Measurements from ENCODE around the gene ELAVL3.

- no peak for TF ChIP-seq POLR2A (IDR thresholded peaks at IDR 0.05; ENCODE audit: low read depth, low read length)
- TF ChIP-seq CTCF (IDR thresholded peaks at IDR 0.05; ENCODE audit: extremely low read depth in 1 of 2, insufficient read depth in 1 of 2, low read depth in 1 of 2, low read length in 2 of 2) = no peak
- no peak for TF ChIP-seq JUN (IDR thresholded peaks at IDR 0.05; ENCODE audit: borderline replicate concordance, insufficient read depth, insufficient read length, low read depth)
- TF ChIP-seq MYC (IDR thresholded peaks at IDR 0.05; ENCODE audit: low read depth, low read length) = no peak
- TF ChIP-seq EZH2 (IDR thresholded peaks at IDR 0.05; ENCODE audit: borderline replicate concordance, low read depth, low read length, severe bottlenecking) = no peak
- TF ChIP-seq POLR2AphosphoS5 (IDR thresholded peaks at IDR 0.05; ENCODE audit: insufficient read depth, low read depth, low read length) = no peak
- TF ChIP-seq FOS (IDR thresholded peaks at IDR 0.05; ENCODE audit: borderline replicate concordance, insufficient read depth, low read length) = no peak
- no peak for TF ChIP-seq GATA2 (IDR thresholded peaks at IDR 0.05; ENCODE audit: insufficient read depth, insufficient read length, low read depth, low read length)
These were observed 26.7 kb upstream of the ELAVL3 start for GRCh38 chr19:11507370-11508078.

All from endothelial cell of umbilical vein (primary cell).